H1 (cell line): ENCODE results near the gene MUC5B. TPM values are rescaled to one million over a fixed set of nuclear protein-coding genes. Genes with fewer than 3 reads are reported as not detected.

Experiments
- CTCF ChIA-PET: fragments of 300-600 bp; sonication (Branson Sonifier 250); formaldehyde crosslinking; loops from one replicate; lab custom pipeline; 2021; ENCODE audit not compliant: partially characterized antibody; lab: Charles Lee
- POLR2A ChIA-PET: fragments of 300-600 bp; sonication (Branson Sonifier 250); formaldehyde crosslinking; loops from one replicate; lab custom pipeline; 2021; ENCODE audit warnings: inconsistent platforms; ENCODE audit not compliant: partially characterized antibody; lab: Charles Lee
- DNase-seq, 2 experiments: peaks; one replicate each; pipeline versions ENCODE4 v3.0.0 to v3.0.0-alpha.2; 2010 to 2022; ENCODE audit warnings: low spot score in 2 of 2, low read depth in 1 of 2, mixed read lengths in 1 of 2
- FAIRE-seq: peaks from 2 replicates; lab custom pipeline; 2011; peaks lifted over from hg19 to GRCh38; lab: Jason Lieb, UNC
- H2AFZ ChIP-seq: 2 replicates; pipeline ENCODE4 v1.8.1; 2012; ENCODE audit warnings: low read length, inconsistent platforms
- H2AK5ac ChIP-seq: 2 replicates; pipeline ENCODE4 v1.6.1; 2013; ENCODE audit warnings: low read depth, low read length
- H2BK120ac ChIP-seq: replicated peaks from 2 replicates; pipeline ENCODE3; 2013; ENCODE audit warnings: low read depth, low read length, inconsistent platforms
- H2BK12ac ChIP-seq: 2 replicates; pipeline ENCODE4 v1.6.1; 2013; ENCODE audit warnings: low read depth, low read length
- H2BK15ac ChIP-seq: 2 replicates; pipeline ENCODE4 v1.6.1; 2013; ENCODE audit warnings: low read length
- H2BK20ac ChIP-seq: 2 replicates; pipeline ENCODE4 v1.6.1; 2013; ENCODE audit warnings: low read length
- H2BK5ac ChIP-seq: 2 replicates; pipeline ENCODE4 v1.6.1; 2013; ENCODE audit warnings: low read depth, low read length
- H3K14ac ChIP-seq: 2 replicates; pipeline ENCODE4 v1.6.1; 2013; ENCODE audit warnings: inconsistent platforms; ENCODE audit not compliant: insufficient read length
- H3K18ac ChIP-seq: 2 replicates; pipeline ENCODE4 v1.6.1; 2013; ENCODE audit warnings: low read length; ENCODE audit errors: extremely low read depth
- H3K23ac ChIP-seq: 2 replicates; pipeline ENCODE4 v1.6.1; 2013; ENCODE audit warnings: inconsistent platforms; ENCODE audit not compliant: insufficient read length
- H3K23me2 ChIP-seq: 2 replicates; pipeline ENCODE4 v1.6.1; 2013; ENCODE audit warnings: low read depth, low read length
- H3K27ac ChIP-seq: 2 replicates; pipeline ENCODE4 v1.6.1; 2011; ENCODE audit warnings: low read depth, low read length, inconsistent platforms
- H3K27me3 ChIP-seq, 4 experiments: replicated peaks in 1 of 4; 1 replicate in 1 of 4; 2 replicates in 3 of 4; pipeline versions ENCODE4 v1.6.1 to v1.8.1; 2011 to 2013; ENCODE audit warnings: low read length in 3 of 4, mild to moderate bottlenecking in 3 of 4, inconsistent platforms in 2 of 4, mixed read lengths in 2 of 4, moderate library complexity in 1 of 4; ENCODE audit not compliant: control insufficient read depth in 3 of 4, insufficient read depth in 3 of 4; ENCODE audit errors: extremely low read depth in 1 of 4
- H3K36me3 ChIP-seq, 4 experiments: 2 replicates each; pipeline versions ENCODE4 v1.6.1 to v1.8.1; 2011 to 2013; ENCODE audit warnings: mild to moderate bottlenecking in 4 of 4, low read length in 3 of 4, moderate library complexity in 2 of 4, control low read depth in 1 of 4, inconsistent platforms in 1 of 4; ENCODE audit not compliant: insufficient read depth in 4 of 4, control insufficient read depth in 2 of 4
- H3K4ac ChIP-seq: replicated peaks from 2 replicates; pipeline ENCODE3; 2013; ENCODE audit warnings: low read length, low read depth, mixed read lengths, inconsistent platforms; ENCODE audit not compliant: insufficient read length
- H3K4me1 ChIP-seq, 4 experiments: replicated peaks in 1 of 4; 1 replicate in 1 of 4; 2 replicates in 3 of 4; pipeline versions ENCODE4 v1.6.1 to v1.8.1; 2011 to 2013; ENCODE audit warnings: low read length in 3 of 4, inconsistent platforms in 2 of 4, mixed read lengths in 1 of 4; ENCODE audit not compliant: insufficient read depth in 4 of 4, control insufficient read depth in 3 of 4
- H3K4me2 ChIP-seq, 2 experiments: 2 replicates each; pipeline versions ENCODE4 v1.6.1 to v1.8.1; 2011 to 2013; ENCODE audit warnings: low read depth in 2 of 2, low read length in 2 of 2, control low read depth in 1 of 2, inconsistent platforms in 1 of 2, mild to moderate bottlenecking in 1 of 2; ENCODE audit not compliant: insufficient read depth in 1 of 2
- H3K4me3 ChIP-seq, 4 experiments: fragments of 200-600, 300-600 bp in 1 of 4; sonication (generic), shearing (Covaris generic), sonication (Bioruptor Twin) in 1 of 4; 2 replicates each; pipeline versions ENCODE4 v1.5.1 to v1.8.1; 2011 to 2016; ENCODE audit warnings: low read length in 4 of 4, low read depth in 3 of 4, control low read depth in 2 of 4, inconsistent platforms in 2 of 4, mild to moderate bottlenecking in 2 of 4, mixed read lengths in 1 of 4, moderate library complexity in 1 of 4; ENCODE audit not compliant: insufficient read depth in 2 of 4; ENCODE audit errors: extremely low read depth in 1 of 4
- H3K56ac ChIP-seq: replicated peaks from 2 replicates; pipeline ENCODE3; 2013; ENCODE audit warnings: low read depth, mild to moderate bottlenecking, mixed read lengths, low read length, inconsistent platforms; ENCODE audit not compliant: insufficient read length
- H3K79me1 ChIP-seq: 2 replicates; pipeline ENCODE4 v1.6.1; 2013; ENCODE audit warnings: low read depth, low read length, control low read depth
- H3K79me2 ChIP-seq, 2 experiments: 2 replicates each; pipeline versions ENCODE4 v1.6.1 to v1.8.1; 2012 to 2013; ENCODE audit warnings: low read length in 2 of 2, mild to moderate bottlenecking in 2 of 2, inconsistent platforms in 1 of 2; ENCODE audit not compliant: insufficient read depth in 2 of 2, control insufficient read depth in 1 of 2
- H3K9ac ChIP-seq, 4 experiments: replicated peaks in 1 of 4; 1 replicate in 1 of 4; 2 replicates in 3 of 4; pipeline versions ENCODE4 v1.6.1 to v1.8.1; 2011 to 2013; ENCODE audit warnings: low read depth in 3 of 4, low read length in 3 of 4, control low read depth in 2 of 4, mild to moderate bottlenecking in 2 of 4, moderate library complexity in 2 of 4, inconsistent platforms in 1 of 4; ENCODE audit errors: extremely low read depth in 1 of 4
- H3K9me3 ChIP-seq, 2 experiments: 2 replicates each; pipeline versions ENCODE4 v1.6.1 to v1.8.1; 2012 to 2013; ENCODE audit warnings: mild to moderate bottlenecking in 2 of 2, moderate library complexity in 2 of 2, control low read depth in 1 of 2, inconsistent platforms in 1 of 2, low read depth in 1 of 2, low read length in 1 of 2, mixed read lengths in 1 of 2; ENCODE audit not compliant: insufficient read depth in 2 of 2
- H4K20me1 ChIP-seq, 2 experiments: replicated peaks in 1 of 2; 2 replicates each; pipeline versions ENCODE3 to v1.8.1; 2011 to 2013; ENCODE audit warnings: inconsistent platforms in 2 of 2, low read length in 2 of 2, mild to moderate bottlenecking in 1 of 2; ENCODE audit not compliant: insufficient read depth in 2 of 2, control insufficient read depth in 1 of 2
- H4K5ac ChIP-seq: 2 replicates; pipeline ENCODE4 v1.6.1; 2013; ENCODE audit warnings: low read length, low read depth, mixed read lengths, inconsistent platforms; ENCODE audit not compliant: insufficient read length
- H4K8ac ChIP-seq: 2 replicates; pipeline ENCODE4 v1.8.0; 2013; ENCODE audit warnings: mild to moderate bottlenecking, moderate library complexity, low read length, inconsistent platforms; ENCODE audit not compliant: insufficient read depth; ENCODE audit errors: extremely low read depth
- H4K91ac ChIP-seq: replicated peaks from 2 replicates; pipeline ENCODE3; 2013; ENCODE audit warnings: low read length, mixed read lengths, inconsistent platforms; ENCODE audit not compliant: insufficient read length
- BCL11A ChIP-seq, 2 experiments: IDR thresholded peaks; one replicate each; pipeline ENCODE4 v1.6.1; 2011; ENCODE audit warnings: low read depth in 2 of 2, low read length in 2 of 2, mild to moderate bottlenecking in 2 of 2
- CBX5 ChIP-seq: fragments of 300-800, 300-1000 bp; sonication (generic); IDR thresholded peaks from 2 replicates; pipeline ENCODE4 v1.7.1; 2016; ENCODE audit warnings: antibody characterized with exemption, low read length, low read depth
- CEBPB ChIP-seq: IDR thresholded peaks from 2 replicates; pipeline ENCODE4 v1.6.1; 2012; ENCODE audit warnings: low read depth, low read length
- CTBP2 ChIP-seq: IDR thresholded peaks from 2 replicates; pipeline ENCODE4 v1.7.0; 2011; ENCODE audit warnings: borderline replicate concordance, mild to moderate bottlenecking, moderate library complexity, mixed read lengths, low read length; ENCODE audit not compliant: insufficient read depth, insufficient read length
- EZH2 ChIP-seq: fragments of 200-600 bp; sonication (generic); IDR thresholded peaks from 2 replicates; pipeline ENCODE4 v1.7.1; 2012; ENCODE audit warnings: low read depth, mild to moderate bottlenecking, moderate library complexity, low read length, inconsistent platforms; ENCODE audit not compliant: severe bottlenecking
- JUND ChIP-seq: IDR thresholded peaks from 2 replicates; pipeline ENCODE4 v1.6.1; 2011; ENCODE audit warnings: mild to moderate bottlenecking, improper control_type of control experiment, low read length
- KDM1A ChIP-seq: fragments of 200-600, 300-600 bp; sonication (generic); IDR thresholded peaks from 2 replicates; pipeline ENCODE4 v1.7.1; 2016; ENCODE audit warnings: mild to moderate bottlenecking, low read length, borderline replicate concordance
- KDM4A ChIP-seq: IDR thresholded peaks from one replicate; pipeline ENCODE4 v1.7.1; 2012; ENCODE audit warnings: low read depth, mild to moderate bottlenecking, moderate library complexity, low read length, inconsistent platforms; ENCODE audit not compliant: severe bottlenecking
- KDM5A ChIP-seq: fragments of 200-600 bp; IDR thresholded peaks from 2 replicates; pipeline ENCODE4 v1.7.1; 2012; ENCODE audit warnings: mild to moderate bottlenecking, low read length, inconsistent platforms, mixed read lengths
- MAX ChIP-seq: IDR thresholded peaks from 2 replicates; pipeline ENCODE4 v1.6.1; 2012; ENCODE audit warnings: inconsistent platforms
- SIRT6 ChIP-seq: IDR thresholded peaks from one replicate; pipeline ENCODE4 v1.7.1; 2012; ENCODE audit warnings: low read length, inconsistent platforms
- SIX5 ChIP-seq: IDR thresholded peaks from 2 replicates; pipeline ENCODE4 v1.6.1; 2011; ENCODE audit warnings: mild to moderate bottlenecking, low read depth, low read length
- SP4 ChIP-seq: IDR thresholded peaks from 2 replicates; pipeline ENCODE4 v1.6.1; 2012; ENCODE audit warnings: low read length, inconsistent platforms
- SUZ12 ChIP-seq: fragments of 200-600 bp; sonication (generic); IDR thresholded peaks from 2 replicates; pipeline ENCODE4 v1.6.1; 2012; ENCODE audit warnings: mild to moderate bottlenecking, inconsistent platforms, low read length, moderate library complexity, mixed read lengths
- TAF7 ChIP-seq: optimal IDR thresholded peaks from 2 replicates; pipeline ENCODE3; 2011; ENCODE audit warnings: low read depth, mild to moderate bottlenecking, inconsistent platforms, low read length, moderate library complexity, borderline replicate concordance
- TCF12 ChIP-seq: IDR thresholded peaks from 2 replicates; pipeline ENCODE4 v1.6.1; 2011; ENCODE audit warnings: low read depth, mild to moderate bottlenecking, low read length
- ZNF274 ChIP-seq: IDR thresholded peaks from 2 replicates; pipeline ENCODE4 v1.7.0; 2012; ENCODE audit warnings: low read length, borderline replicate concordance; ENCODE audit errors: extremely low read depth
- WGBS, 2 experiments: shearing (Covaris generic) in 1 of 2; methylation state at CpG; one replicate each; pipeline versions ENCODE4 v1.1.6 to v1.1.7; 2013 to 2015; ENCODE audit warnings: low lambda C conversion rate in 2 of 2, mixed read lengths in 2 of 2, inconsistent platforms in 1 of 2, low coverage in 1 of 2, missing lambda C conversion rate in 1 of 2; ENCODE audit not compliant: insufficient replicate concordance in 2 of 2, insufficient coverage in 1 of 2, insufficient read length in 1 of 2; ENCODE audit errors: extremely low coverage in 1 of 2, missing lambda C conversion rate in 1 of 2; 5-methylcytosine and 5-hydroxymethylcytosine counted together
- polyA plus RNA-seq, 7 experiments: library from polyadenylated mRNA; depleted of rRNA in 3 of 7; stranded (reverse) in 5 of 7; unstranded in 2 of 7; fragments of >200 nt in 5 of 7; fragments of 200-250 nt in 2 of 7; gene quantifications; 1 replicate in 5 of 7; 2 replicates in 1 of 7; 4 replicates in 1 of 7; pipeline versions ENCODE4 v1.2.1 to v1.2.3, GENCODE V29; 2011 to 2013; ENCODE audit warnings: missing spikeins in 2 of 7, mixed read lengths in 2 of 7
- total RNA-seq: library from RNA; stranded (reverse); fragmentation: NEBNext Ultra II Directional; extraction: Animal tissue kit (Norgen Biotek cat#: 25700); gene quantifications from 2 replicates; pipeline ENCODE4 v1.2.1, GENCODE V29; 2021

MUC5B gene
- total and polyA plus RNA-seq, 2 of the 8 experiments (the other 6 are each of a cell fraction or from before 2014, with no cell fraction given): 0.02 to 0.03 TPM

GRCh38 chr11:1208144-1208393, 14.8 kb upstream of the MUC5B start:
- Histone ChIP-seq H3K23me2 (no peaks in the 10 kb centered on the region), H3K27ac (no peak overlapping the region), H3K14ac (no peak overlapping the region), H3K79me2 (no peaks in the 10 kb centered on the region), H2AK5ac (no peak overlapping the region), H3K9ac (no peak overlapping the region), H4K20me1 (no peaks in the 10 kb centered on the region), H2BK5ac (no peak overlapping the region), H2BK15ac (no peak overlapping the region), H3K9me3 (peaks cover 20 to 36% of the 10 kb centered on the region in 2 experiments), H3K23ac (no peak overlapping the region), H4K5ac (no peak overlapping the region), H4K91ac (no peak overlapping the region), H2BK20ac (no peak overlapping the region), H4K8ac (no peak overlapping the region), H3K4me3 (no peak overlapping the region), H3K56ac (no peak overlapping the region), H2BK12ac (no peak overlapping the region), H3K79me1 (no peaks in the 10 kb centered on the region), H3K4me2 (no peak overlapping the region), H3K36me3 (no peaks in the 10 kb centered on the region), H2AFZ (no peak overlapping the region), H3K4ac (no peak overlapping the region), H3K18ac (no peak overlapping the region), H2BK120ac (no peak overlapping the region), H3K4me1 (no peaks in the 10 kb centered on the region; a peak in 1 of 7 replicates), H3K27me3 (no peaks in the 10 kb centered on the region)
- no peak for FAIRE-seq
- ChIA-PET CTCF (no interaction called here), POLR2A (no interaction called here)
- no peak for DNase-seq
- 88% methylated on average over 6 of the region's 6 CpGs; no CpG with 5 or more reads in 1 of the 2 experiments for WGBS, 2 experiments
- TF ChIP-seq TCF12: no peak
- no peak for TF ChIP-seq CEBPB
- TF ChIP-seq SP4: no peak
- no peak for TF ChIP-seq SUZ12
- no peak for TF ChIP-seq ZNF274
- no peak for TF ChIP-seq SIX5
- TF ChIP-seq CTBP2: no peak
- no peak for TF ChIP-seq MAX
- no peak for TF ChIP-seq KDM4A
- no peak for TF ChIP-seq SIRT6
- no peak for TF ChIP-seq TAF7
- no peak for TF ChIP-seq BCL11A (IDR thresholded peaks at IDR 0.05; ENCODE audit: low read depth in 2 of 2, low read length in 2 of 2)
- no peak for TF ChIP-seq EZH2
- TF ChIP-seq KDM1A: no peak
- no peak for TF ChIP-seq JUND
- no peak for TF ChIP-seq KDM5A
- no peak for TF ChIP-seq CBX5
